Activated T-cell treated with anti-CD3 and anti-CD28 coated beads for 4 hours (primary cell): ENCODE data around the gene FSTL4.

ENCODE experiments used
- DNase-seq: peaks from one replicate; pipeline ENCODE4 v3.0.0-alpha.2; 2020

Gene FSTL4

GRCh38 chr5:133336121-133336968 lies 276.0 kb downstream of the FSTL4 start:
- DNase-seq, result no peak

DNA sequence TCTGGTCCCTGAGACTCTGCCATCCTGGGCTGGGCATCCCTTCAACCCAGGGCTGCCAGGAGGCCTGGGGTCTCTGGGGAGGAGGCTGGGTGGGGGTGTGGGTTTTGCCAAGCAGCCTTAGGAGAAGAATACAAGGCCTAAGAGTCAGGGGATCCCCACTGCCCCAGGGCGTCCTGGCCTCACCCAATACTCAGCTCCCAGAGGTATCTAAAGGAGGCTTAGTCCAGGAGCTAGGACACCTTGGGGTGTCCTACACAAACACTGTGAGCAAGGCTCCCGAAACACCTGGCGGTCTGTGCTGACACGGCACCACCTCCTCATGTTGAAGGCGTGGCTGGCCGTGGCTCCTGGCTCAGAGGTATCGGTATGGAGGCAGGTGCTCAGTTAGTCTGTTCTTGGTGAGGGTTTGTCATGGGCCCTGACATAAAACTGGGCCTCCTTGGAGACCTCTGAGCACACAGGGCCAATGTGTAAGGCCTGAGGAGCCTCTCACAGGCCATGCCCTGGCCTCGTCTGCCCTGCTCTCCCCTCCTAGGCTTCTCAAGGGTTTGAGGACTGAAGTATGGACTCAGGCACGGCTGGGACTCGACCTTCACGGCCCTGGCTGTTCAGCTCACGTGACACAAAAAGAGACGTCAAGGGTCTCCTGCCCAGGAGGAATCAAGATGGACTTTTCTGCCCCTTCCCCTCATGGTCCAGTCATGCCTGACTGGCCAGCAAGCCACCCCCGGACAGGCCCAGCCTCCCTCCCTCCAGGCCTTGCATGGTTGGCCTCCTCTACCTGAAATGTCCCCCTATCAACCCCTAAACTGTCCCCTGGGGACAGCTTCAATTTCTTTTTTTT lies 277.3 kb downstream of the FSTL4 start:
- no peak for DNase-seq

DNA sequence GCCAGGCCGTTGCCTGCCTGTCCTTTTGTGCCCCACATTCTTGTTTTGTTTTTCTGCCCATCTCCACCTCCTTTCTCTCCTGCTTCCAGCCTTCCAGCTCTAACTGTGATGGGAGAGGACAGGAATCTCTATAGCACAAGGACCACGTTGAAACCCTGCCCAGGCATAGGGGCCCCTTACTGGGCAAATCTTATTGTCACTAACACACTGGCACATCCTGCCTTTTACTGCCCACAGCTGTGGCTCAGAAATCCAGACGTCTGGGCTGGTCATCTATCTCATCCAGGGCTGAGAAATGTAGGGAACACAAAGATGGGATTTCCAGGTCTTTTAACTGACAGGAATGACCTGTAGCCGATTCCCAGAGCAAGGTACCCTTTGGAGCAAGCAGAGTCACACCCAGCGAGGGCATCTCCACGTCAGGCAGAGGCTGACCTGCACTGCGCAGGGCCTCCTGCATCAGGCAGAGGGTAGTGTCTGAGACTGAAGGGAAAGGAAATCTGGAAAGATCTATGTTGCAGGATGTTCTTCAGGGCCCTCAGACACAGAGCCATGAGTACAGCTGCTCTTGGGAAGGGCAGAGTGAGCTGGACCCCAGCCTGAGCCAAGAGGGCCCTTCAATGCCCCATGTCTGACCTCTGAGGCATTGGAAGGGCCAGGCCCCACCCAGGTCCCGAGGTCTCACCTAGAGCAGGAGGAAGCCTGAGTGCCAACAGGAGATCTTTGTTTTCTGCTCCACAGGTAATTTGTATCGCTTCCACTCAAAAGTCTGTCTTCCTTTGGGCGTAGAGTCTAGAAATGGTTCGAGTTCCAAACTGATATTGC lies 278.8 kb downstream of the FSTL4 start:
- no peak for DNase-seq

- DNase-seq, result no peak
Observed at GRCh38 chr5:133332439-133333024, 279.8 kb downstream of the FSTL4 start.

DNA sequence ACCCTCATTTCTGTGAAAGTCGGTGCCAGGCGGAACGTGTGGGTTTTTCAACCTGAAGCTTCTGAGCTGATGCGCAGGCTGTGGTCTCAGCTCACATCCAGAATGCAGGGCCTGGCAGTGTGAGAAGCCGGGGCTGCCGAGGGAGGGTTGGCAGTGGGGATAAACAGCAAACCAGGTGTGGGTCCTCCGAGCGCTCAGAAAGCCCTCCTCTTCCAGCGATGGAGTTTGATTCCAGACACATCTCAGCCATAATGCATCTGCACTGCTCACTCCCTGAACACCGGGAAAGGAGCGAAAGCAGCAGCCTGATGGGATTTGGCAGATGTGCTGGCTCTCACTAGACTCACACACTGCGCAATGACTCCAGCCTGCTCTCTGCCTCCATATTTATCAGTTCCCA lies 280.4 kb downstream of the FSTL4 start:
- DNase-seq, result no peak

DNA sequence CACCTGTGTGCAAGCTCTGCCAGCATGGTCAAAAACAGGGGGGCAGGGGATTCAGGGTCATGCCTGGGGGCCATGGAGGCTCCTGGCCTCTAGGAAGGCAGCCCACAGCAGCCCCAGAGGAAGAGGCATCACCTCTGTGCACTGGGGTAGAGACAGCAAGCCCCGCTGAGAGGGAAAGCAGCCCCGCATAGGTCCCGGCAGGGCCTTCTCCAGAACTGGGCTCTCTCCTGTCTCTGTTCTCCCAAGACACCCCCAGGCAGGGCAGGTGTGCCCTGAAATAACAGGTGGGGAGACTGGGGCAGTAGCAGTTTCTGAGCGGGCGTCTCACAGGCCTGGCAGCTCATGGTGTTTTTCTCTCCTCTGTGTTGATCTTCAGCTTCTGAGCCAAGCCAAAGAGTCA lies 281.4 kb downstream of the FSTL4 start:
- no peak for DNase-seq

DNA sequence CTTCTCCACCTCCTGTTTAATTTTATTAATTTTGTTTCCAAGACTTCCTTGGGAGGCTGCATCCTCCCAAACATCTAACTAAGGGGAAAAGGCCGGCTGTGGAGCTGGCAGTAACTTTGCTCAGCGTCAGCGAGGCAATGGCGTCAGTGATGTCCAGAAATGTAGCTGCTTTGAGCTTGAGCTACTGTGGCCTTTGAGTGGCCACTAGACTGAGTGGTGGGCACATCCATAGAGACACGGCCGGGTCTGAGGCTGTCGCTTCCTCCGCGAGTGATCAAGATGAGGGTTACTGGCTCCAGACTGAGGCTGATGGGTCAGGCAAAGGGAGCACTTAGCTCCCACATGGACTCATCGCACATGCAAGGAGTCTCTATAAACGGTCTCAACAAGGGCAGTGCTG lies 283.5 kb downstream of the FSTL4 start:
- DNase-seq, result no peak

- DNase-seq, result no peak
Observed at GRCh38 chr5:133327946-133328401, 284.4 kb downstream of the FSTL4 start.

DNA sequence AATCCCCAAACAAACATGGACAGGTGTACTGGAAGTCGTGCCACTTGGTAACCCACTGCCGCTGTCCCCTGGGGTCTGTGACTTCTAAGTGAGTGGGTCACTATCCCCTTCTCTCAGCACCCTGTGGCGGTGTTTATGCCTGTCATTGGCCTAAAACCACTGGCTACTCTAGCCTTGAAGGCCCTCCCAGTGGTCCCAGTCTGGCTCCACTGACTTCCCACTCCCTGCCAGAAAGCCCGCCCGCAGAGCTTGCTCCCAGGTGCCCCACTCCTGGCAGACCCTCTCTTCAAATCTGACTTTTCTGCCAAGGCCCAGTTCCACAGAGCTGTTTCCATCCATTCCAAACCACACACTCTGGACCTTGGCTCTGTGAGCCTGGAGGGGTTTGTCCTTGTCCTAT lies 286.0 kb downstream of the FSTL4 start:
- no peak for DNase-seq

DNA sequence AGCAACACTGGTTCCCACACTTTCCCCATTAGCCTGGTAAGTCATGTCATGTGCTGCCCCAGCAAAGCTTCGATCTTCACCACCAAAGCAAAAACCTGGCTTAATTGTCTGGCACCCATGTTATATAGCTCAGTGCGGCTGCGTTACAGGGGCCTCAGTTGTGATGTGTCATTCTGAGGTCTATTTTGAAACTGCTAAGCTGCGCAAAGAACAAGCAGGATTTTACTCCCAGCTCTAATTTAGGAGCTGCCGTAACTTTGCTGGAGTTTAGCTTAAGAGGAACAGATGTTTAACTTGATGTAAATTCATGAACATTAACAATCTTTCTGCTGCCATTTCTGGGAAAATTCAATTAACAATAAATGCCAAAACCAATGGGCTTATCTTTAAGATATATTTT lies 286.5 kb downstream of the FSTL4 start:
- DNase-seq, result no peak

DNA sequence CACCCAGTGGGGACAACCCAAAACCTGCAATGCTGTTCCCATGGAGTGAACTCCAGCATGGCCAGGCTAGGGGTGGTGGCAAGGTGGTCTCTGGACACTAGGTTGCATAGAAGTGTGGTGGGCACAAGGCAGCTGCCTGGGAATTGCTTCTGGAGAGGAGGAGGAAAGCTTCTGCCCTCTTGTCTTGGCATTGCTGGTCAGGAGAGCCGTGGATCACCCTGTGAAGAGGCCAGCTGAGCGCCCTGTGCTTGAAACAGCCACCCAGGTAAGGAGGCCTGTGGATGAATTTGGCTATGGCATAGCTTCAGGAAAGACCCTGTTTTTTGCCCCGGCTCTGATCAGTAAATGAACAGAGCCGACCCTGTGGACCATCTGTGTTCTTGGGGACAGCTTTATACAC lies 287.4 kb downstream of the FSTL4 start:
- no peak for DNase-seq

DNA sequence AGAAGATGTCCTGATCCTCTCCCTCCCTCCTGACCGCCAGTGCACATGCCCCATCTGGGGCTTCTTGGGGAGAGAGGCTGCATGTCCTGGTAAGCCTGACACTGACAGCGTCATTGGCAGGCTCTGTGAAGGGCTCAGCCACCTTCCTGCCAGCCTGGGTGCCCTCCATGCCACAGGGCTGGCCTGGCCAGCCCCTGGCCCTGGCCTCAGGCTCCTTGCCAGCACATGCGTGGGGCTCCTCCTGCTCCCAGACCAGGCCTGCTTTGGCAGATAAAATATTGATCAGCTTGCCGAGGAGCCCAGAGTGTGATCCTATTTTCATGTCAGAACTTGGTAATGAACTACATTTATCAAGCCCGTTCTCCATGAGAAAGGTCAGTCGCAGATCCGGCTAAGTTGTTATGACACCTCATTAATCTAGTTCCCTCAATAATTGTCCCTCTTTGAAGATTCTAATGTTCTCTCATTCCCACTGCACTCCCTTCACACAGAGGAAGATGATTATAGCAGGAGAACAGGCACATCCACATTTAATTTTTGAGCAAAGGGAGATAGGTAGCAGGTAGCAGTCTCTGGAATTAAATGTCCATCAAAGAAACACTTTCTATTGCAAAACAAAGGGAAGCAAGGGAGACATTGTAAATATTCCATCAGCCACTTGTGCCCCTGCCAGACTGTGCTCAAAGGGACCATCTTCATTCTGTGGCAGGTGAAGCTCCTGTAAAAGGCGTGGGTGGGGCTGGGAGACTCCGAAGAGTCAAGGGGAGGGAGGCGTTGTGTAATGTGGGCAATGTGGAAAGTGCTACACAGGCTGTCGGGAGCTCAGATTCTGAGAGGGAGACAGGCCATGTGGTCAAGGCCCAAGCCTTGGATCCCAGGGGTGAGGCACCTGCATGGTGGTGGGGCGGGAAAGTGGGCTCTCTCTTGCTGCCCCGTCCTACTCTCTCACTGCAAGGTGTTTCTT lies 288.6 kb downstream of the FSTL4 start:
- no peak for DNase-seq

DNA sequence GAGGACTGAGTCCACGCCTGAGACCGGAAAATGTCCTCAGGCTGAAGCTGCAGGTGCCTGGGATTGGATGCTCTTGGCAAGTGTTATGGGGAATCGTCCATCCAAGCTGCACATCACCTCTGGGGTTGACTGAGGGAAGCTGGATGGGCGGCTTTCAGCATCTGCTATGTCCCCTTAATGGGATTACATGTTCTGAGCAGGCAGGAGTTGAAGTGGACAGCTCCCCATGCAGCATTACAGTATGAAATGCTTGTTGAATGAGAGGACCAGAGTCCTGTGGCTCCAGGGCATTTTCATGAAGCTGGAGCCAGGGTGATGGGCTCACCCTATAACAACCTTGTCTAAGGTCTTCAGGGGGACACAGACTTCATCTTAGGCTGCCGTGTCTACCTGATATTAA lies 289.6 kb downstream of the FSTL4 start:
- no peak for DNase-seq

DNA sequence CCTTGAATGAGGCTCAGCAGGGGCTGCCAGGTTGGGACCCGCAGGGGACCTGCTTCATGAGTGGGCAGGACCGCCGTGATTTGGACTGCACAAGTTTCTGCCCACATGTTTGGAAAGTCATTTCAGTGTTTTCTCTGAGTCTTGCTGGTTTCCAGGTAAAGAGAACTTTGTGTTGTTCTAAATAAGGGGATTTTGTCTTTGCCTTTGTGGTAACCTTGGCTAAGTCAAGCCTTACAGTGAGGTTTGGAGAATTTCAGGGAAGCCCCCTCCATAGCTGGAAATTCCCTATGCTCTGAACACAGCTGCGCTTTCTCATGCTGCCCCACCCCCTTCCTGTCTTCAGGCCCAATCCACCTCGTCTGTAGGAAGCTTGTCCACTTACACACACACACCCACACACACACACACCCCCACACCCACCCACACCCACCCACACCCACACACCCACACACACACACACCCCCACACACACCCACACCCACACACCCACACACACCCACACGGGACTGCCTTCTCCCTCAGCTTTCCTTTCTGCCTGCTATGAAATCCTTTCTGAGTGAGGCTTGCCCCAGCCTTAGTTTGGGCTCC lies 290.4 kb downstream of the FSTL4 start:
- no peak for DNase-seq

- DNase-seq, result no peak
Observed at GRCh38 chr5:133321286-133321832, 291.0 kb downstream of the FSTL4 start.

DNA sequence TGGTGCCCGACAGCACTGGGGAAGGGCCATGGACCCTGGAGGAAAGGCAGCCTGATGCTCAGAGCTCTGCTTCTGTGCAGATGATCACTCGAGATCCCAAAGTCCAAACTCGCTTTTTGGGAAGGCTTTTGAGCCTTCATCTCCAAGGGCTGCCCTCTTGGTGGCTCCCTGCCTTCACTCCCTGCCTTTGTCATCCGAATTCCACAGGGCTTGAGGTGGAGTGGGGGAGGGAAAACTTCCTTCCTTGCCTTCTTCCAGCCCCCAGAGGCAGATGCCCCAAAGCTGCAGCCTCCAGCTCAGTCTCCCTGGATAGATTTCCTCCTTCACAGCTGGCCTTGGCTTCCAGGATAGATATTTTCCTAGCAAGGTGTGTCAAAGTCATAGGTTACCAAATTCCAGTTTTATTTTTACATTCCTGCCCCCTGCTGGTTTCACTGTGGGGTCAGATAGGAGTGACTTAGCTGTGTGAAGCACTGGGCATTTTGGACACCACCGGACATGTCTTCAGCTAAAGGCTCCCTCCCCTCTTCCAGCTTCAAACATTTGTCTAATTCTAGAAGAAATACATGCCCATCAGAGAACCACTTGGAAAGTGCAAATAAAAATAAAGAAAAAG lies 292.3 kb downstream of the FSTL4 start:
- no peak for DNase-seq

GRCh38 chr5:133319244-133319643 lies 293.1 kb downstream of the FSTL4 start:
- DNase-seq, result no peak

DNA sequence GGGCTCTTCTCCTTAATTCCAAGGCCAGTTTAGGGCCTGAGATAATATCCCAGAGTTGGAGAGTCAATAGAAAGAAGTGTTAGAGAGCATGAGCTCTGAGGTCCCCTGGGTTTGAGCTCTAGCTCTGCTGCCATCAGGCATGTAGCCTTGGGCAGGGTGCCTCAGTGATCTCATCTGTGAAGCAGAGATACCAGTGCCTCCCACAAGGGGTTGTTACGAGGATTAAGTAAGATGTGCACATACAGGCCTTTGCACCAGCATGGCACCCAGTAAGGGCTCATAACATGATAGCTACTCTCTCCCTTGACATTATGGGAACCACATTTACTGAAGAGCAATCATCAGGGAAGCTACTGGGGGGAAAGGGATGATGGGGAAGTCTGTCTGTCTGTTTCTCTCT lies 294.8 kb downstream of the FSTL4 start:
- DNase-seq, result no peak

DNA sequence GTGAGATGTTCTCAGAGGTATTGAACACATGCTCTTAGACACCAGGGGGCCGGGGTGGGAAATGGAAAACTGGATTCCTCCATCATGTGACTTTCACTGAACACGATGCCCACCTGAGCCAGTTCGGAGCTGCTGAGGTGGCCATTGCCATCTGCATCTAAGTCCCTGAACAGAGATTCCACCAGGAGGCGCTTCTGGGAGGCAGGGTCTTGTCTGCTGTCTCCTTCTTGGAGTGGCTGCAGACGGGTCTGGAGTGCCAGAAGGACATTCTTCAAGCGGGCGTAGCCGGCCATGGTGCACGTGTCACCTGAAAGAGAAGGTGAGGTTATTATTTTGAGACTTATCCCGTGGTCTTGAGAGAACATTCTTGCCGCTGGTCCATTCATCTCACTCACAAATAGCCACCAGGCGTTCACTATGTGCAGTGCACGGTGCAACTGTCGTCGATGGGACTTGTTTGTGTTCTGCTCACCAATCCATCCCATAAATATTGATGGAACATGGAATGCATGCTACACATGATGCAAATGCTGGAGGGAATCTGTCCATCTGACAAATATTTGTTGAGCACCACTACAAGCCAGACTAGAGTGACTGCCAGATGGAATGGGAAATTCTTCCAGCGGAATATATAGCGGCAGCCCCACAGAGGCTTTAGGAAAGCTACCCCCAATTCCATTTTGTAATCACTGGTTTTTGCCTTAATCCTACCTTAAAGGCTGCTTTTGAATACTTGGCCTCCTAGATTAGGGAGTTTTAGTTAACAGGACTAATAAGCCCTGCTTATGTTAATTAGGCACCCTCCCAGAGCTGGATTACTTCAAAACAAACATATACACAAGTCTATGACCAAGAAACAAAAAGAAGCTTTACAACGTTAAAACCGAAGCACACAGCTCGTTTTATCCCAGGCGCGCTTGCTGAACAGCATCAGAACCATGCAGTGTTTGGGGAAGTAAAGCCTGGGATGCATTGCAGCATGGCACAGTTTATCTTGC lies 295.7 kb downstream of the FSTL4 start:
- DNase-seq, result no peak
